Testis (tissue), 2 donors: ENCODE results near the gene NARS2.

Experiments
- CTCF ChIP-seq, 3 experiments: fragments of 450-650 bp in 2 of 3; fragments of 200-600 bp in 1 of 3; sonication (generic) in 1 of 3; IDR thresholded peaks; one replicate each; pipeline ENCODE4 v1.5.1; 2016 to 2019; ENCODE audit warnings: antibody characterized with exemption in 3 of 3, mild to moderate bottlenecking in 2 of 3, moderate library complexity in 1 of 3
- POLR2A ChIP-seq: fragments of 450-650 bp; IDR thresholded peaks from one replicate; pipeline ENCODE4 v1.6.1; 2017; ENCODE audit warnings: antibody characterized with exemption, mild to moderate bottlenecking, moderate library complexity

GRCh38 chr11:78510025-78510596, 64.6 kb downstream of the NARS2 start:
- no peak for TF ChIP-seq CTCF (IDR thresholded peaks at IDR 0.05)
- TF ChIP-seq POLR2A, result no peak
